Heart right ventricle (tissue), 16 donors: ENCODE measurements around the gene RIPOR2. TPM values are rescaled to one million over a fixed set of nuclear protein-coding genes. Genes with fewer than 3 reads are reported as not detected.
A peak's percentile ranks its signal among the peaks of the same experiment; 100 is the strongest.
"Not testable (repeated sequence)": the region's sequence is repeated elsewhere in the genome, so short reads cannot be mapped to it uniquely, and the experiment has no call there.

Experiments used
- ATAC-seq, 8 donors: fragments of 200-7000 bp; cut with Tn5 transposase; one replicate each; pipeline ENCODE4 v1.9.1; 2020; ENCODE audit warnings: mild to moderate bottlenecking in 8 of 8, moderate library complexity in 8 of 8, moderate number of reproducible peaks in 1 of 8
- DNase-seq, 2 donors: peaks; one replicate each; pipeline ENCODE4 v3.0.0-alpha.2; 2020
- H3K27ac ChIP-seq, 10 donors: fragments of 200-600 bp; sonication (generic) in 2 of 10; one replicate each; pipeline versions ENCODE4 v1.5.0 to v1.8.0; 2020 to 2022; ENCODE audit warnings: mild to moderate bottlenecking in 3 of 10
- H3K27me3 ChIP-seq, 7 donors: fragments of 200-600 bp; one replicate each; pipeline ENCODE4 v1.8.0; 2021 to 2022; ENCODE audit warnings: mild to moderate bottlenecking in 2 of 7
- H3K36me3 ChIP-seq, 9 donors: fragments of 200-600 bp; sonication (generic) in 1 of 9; one replicate each; pipeline versions ENCODE4 v1.5.0 to v1.8.0; 2020 to 2022; ENCODE audit warnings: mild to moderate bottlenecking in 2 of 9
- H3K4me1 ChIP-seq, 9 donors: fragments of 200-600 bp; sonication (generic) in 1 of 9; one replicate each; pipeline versions ENCODE4 v1.5.0 to v1.8.0; 2020 to 2022; ENCODE audit warnings: mild to moderate bottlenecking in 4 of 9
- H3K4me3 ChIP-seq, 10 donors: fragments of 200-600 bp; sonication (generic) in 2 of 10; one replicate each; pipeline versions ENCODE4 v1.5.0 to v1.8.0; 2020 to 2022; ENCODE audit warnings: mild to moderate bottlenecking in 7 of 10, moderate library complexity in 2 of 10
- H3K9me3 ChIP-seq, 11 donors: fragments of 200-600 bp in 10 of 11; sonication (generic) in 2 of 11; one replicate each; pipeline versions ENCODE4 v1.5.0 to v1.8.0; 2013 to 2022; ENCODE audit warnings: mild to moderate bottlenecking in 2 of 11, control low read depth in 1 of 11, moderate library complexity in 1 of 11
- CTCF ChIP-seq, 9 donors: fragments of 200-600 bp; sonication (generic) in 2 of 9; IDR thresholded peaks; one replicate each; pipeline versions ENCODE4 v1.5.0 to v1.8.0; 2021 to 2022; ENCODE audit warnings: antibody characterized with exemption in 9 of 9, mild to moderate bottlenecking in 5 of 9, moderate library complexity in 1 of 9
- WGBS, 2 donors: extraction: QIAGEN DNeasy Blood & Tissue Kit; methylation state at CpG; one replicate each; pipeline ENCODE4 v1.1.7; 2013; ENCODE audit warnings: inconsistent platforms in 1 of 2; 5-methylcytosine and 5-hydroxymethylcytosine counted together
- intact Hi-C, 10 donors: fragments of 100-400 bp; cut with DNase I; formaldehyde crosslinking; loops; one replicate each; pipeline versions ENCODE4 v1.11.1 to v1.14.2; 2022
- polyA plus RNA-seq, 2 donors: library from polyadenylated mRNA; stranded (reverse); fragments of 200-250 nt; gene quantifications; one replicate each; pipeline ENCODE4 v1.2.3, GENCODE V29; 2013
- total RNA-seq, 10 donors: library from RNA; stranded (reverse); fragmentation: NEBNext Ultra II Directional in 3 of 10; extraction: Animal tissue kit (Norgen Biotek cat#: 25700) in 3 of 10; gene quantifications; one replicate each; pipeline versions ENCODE4 v1.2.1 to v1.2.4, GENCODE V29; 2021 to 2023
- donor health status: Arrhythmogenic right ventricular cardiomyopathy.
- donor health status: ischemic (EF 13 %, LVEDD 7.1; RV severe dilation, severe dysfunction).
- donor health status: healthy with polysubstance abuse.
- donor health status: DM: no; HTN: yes; CAD: no.
- donor health status: DM: no; HTN: no; CAD: no.
- donor health status: ischemic (EF 25% LVEDD 6.9; RV normal size, moderate dysfunction).
- donor health status: ischemic (EF 25% LVEDD 5.7; RV mildly dilated, moderate dysfunction).
- donor health status: healthy.
- donor health status: DM: yes; HTN: yes; CAD: no.
- donor health status: Ischemic cardiomyopathy.
- donor health status: ischemic (EF 35%, LVEDD 5.7; RV mildly dilated, moderate dysfunction).
- donor health status: nonischemic (EF 11% LVEDD 7.7; RV severe dilation, severe dysfunction).
- donor health status: DM: yes; HTN: yes; CAD: no.
- donor health status: PGD.
- donor health status: ischemic (EF 29% LVEDD 5.4; RV normal size, mild dysfunction).
- donor health status: nonischemic (EF 23%, LVEDD 6.1; RV moderate dilation, normal function).

Gene RIPOR2
- total and polyA plus RNA-seq, 12 donors = 1.2 to 14.5 (median 3.6) TPM

DNA sequence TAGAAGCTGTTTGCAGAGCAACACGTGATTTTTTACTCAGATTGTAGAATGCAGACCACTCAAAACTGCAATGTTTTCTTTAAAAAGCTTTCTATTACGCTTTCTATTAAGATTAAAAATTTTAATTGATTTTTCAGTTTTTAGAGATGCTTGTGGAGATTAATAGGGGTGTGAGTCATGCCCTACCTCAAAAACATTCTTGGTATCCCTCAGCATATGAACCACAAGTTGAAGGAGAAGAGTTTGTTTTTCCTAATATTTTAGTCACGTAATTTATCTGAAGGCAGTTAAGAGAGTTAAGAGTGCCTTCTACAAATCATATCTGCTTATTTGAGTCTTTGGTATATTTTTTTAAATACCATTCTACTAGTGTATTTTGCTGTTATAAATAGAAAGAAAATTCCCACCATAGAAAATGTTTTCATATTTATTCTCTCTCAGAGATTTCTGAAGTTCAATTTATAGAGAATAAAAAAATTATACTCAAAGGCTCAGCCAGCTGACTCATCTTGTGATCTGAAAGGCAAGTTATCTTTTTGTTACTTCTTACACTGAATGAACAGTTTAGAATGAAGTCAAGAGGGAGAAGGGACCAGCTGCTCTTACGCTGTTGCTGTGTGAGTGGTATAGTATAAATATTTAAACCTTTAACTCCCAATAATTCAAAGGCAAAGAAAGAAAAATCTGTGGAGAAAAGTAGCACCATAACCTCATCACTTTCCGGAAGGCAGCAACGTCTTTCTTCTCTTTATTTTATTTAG, 7.6 kb downstream of the RIPOR2 start:
- 68 to 72% methylated on average over 6 of the region's 6 CpGs for WGBS, 2 donors
- H3K9me3 ChIP-seq = no peaks in the 10 kb centered on the region
- no peak for DNase-seq
- TF ChIP-seq CTCF (IDR thresholded peaks at IDR 0.05) = no peak
- intact Hi-C loops = no loop called here
- no peaks in the 10 kb centered on the region for H3K36me3 ChIP-seq
- no peak for ATAC-seq
- no peaks in the 10 kb centered on the region for H3K27me3 ChIP-seq
- H3K27ac ChIP-seq = peak overlapping the region in 1 of 10 donors; percentile 87
- peaks cover 7 to 84% (median 40%) of the 10 kb centered on the region in 9 donors for H3K4me1 ChIP-seq
- peak overlapping the region in 1 of 10 donors; percentile 55 for H3K4me3 ChIP-seq

DNA sequence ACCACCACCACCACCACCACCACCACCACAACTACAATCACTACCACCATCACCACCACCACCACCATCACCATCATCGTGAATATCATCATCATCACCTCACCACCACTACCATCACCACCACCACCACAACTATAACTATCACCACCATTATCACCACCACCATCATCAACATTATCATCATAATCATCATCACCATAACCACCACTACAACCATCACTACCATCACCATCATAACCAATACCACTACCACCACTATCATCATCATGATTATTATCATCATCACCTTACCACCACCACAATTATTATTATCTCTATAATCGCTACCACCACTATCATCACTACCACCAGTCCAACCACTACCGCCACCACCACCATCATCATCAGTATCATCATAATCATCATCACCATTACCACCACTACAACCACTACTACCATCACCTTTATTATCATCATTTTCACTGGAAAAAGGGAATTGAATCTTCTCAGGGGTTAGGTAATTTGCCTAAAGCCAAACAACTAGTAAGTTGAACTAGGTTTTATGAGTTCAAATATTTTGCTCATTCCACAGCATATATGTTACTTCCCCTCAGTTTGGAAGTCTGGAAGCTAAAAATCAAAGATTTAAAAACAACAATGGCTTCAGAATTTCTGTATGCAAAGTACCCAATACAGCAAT, 8.3 kb downstream of the RIPOR2 start:
- TF ChIP-seq CTCF (IDR thresholded peaks at IDR 0.05) = no peak
- intact Hi-C loops = no loop called here
- peak overlapping the region in 1 of 10 donors; percentile 87 for H3K27ac ChIP-seq
- H3K9me3 ChIP-seq = no peaks in the 10 kb centered on the region
- no peaks in the 10 kb centered on the region for H3K27me3 ChIP-seq
- DNase-seq (no peak), ATAC-seq (no peak)
- H3K4me1 ChIP-seq = peaks cover 7 to 88% (median 40%) of the 10 kb centered on the region in 9 donors
- no peaks in the 10 kb centered on the region for H3K36me3 ChIP-seq
- H3K4me3 ChIP-seq = no peak overlapping the region
- 98% methylated on average over 3 of the region's 3 CpGs for WGBS, 2 donors

DNA sequence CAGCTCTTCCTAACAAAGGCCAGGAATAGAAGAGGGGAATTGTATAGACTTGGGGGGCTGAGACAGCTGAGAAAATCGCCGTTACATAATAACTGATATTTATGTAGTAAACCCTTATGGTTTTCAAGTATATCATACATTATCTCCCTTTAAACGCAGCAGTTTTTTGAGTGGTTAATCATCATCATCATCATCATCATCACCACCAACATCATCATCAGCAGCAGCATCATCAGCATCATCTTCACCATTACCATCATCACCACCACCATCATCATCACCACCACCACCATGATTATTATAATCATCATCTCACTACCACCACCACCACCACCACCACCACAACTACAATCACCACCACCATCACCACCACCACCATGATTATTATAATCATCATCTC, 9.1 kb downstream of the RIPOR2 start:
- H3K36me3 ChIP-seq, H3K9me3 ChIP-seq, intact Hi-C loops, DNase-seq, H3K27me3 ChIP-seq, ATAC-seq: not testable (repeated sequence)
- Histone ChIP-seq H3K27ac (peak overlapping the region in 1 of 10 donors; percentile 29), H3K4me1 (peaks cover 7 to 88% (median 32%) of the 10 kb centered on the region in 9 donors), H3K4me3 (peak overlapping the region in 1 of 10 donors; percentile 6)
- WGBS, 2 donors = 95 to 96% methylated on average over 3 of the region's 3 CpGs

DNA sequence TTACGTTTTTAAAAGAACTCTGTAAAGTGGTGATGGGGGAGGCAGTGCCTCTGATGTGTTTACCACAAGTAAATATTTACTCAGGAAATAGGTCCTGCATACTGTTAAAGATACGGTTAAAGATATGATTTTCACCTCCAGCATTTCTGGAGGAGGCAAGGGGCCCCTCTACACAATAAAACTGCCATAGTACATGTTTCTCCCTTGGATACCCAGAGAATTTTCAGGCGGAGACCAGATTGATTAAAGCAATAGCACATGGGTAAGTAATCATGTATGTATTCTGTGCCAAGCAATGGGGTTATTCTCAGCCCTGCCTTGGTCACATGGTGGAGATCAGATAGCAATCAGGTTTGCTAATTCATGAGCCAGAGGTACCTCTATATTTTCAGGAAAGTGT, 9.6 kb downstream of the RIPOR2 start:
- intact Hi-C loops = no loop called here
- TF ChIP-seq CTCF (IDR thresholded peaks at IDR 0.05) = no peak

More for the DNA sequence above, 9.6 kb downstream of the RIPOR2 start:
- ATAC-seq = no peak
- Histone ChIP-seq H3K9me3 (no peaks in the 10 kb centered on the region), H3K4me1 (peaks cover 2 to 84% (median 27%) of the 10 kb centered on the region in 9 donors), H3K4me3 (peak overlapping the region in 1 of 10 donors; percentile 6), H3K27me3 (no peaks in the 10 kb centered on the region), H3K36me3 (no peaks in the 10 kb centered on the region), H3K27ac (peak overlapping the region in 1 of 10 donors; percentile 29)
- WGBS, 2 donors = 68 to 74% methylated on average over 3 of the region's 3 CpGs
- no peak for DNase-seq
